RPMI7951 (cell line): ENCODE results near the gene CASK. TPM values are rescaled to one million over a fixed set of nuclear protein-coding genes. Genes with fewer than 3 reads are reported as not detected.
"Not testable (repeated sequence)": the region's sequence is repeated elsewhere in the genome, so short reads cannot be mapped to it uniquely, and the experiment has no call there.

Source experiments
- DNase-seq: peaks from one replicate; pipeline ENCODE4 v3.0.0-alpha.2; 2012; ENCODE audit warnings: low read depth
- total RNA-seq: library from RNA; depleted of rRNA; stranded (reverse); fragments of >200 nt; shearing (Covaris generic); gene quantifications from 2 replicates; pipeline ENCODE4 v1.2.3, GENCODE V29; 2014

CASK gene
- total RNA-seq, 1 experiment from 2014 or later: 22.8 TPM

DNA sequence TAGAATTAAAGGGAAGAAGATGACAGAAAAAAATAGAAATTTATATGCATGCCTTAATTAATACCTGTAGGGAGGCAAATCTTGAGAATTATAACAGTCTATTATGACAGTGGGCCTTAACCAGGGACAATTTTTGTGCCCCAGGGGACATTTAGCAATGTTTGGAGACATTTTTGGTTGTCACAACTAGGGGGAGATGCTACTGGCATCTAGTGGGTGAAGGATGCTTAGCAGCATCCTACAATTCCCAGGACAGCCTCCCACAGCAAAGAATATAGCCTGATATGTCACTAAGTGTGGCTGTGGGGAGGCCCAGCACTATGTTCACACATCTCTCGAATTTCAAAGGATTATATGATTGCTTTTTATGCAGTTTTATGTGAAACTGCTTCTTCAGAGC, 188.8 kb downstream of the CASK start:
- peak; percentile 35 for DNase-seq

DNA sequence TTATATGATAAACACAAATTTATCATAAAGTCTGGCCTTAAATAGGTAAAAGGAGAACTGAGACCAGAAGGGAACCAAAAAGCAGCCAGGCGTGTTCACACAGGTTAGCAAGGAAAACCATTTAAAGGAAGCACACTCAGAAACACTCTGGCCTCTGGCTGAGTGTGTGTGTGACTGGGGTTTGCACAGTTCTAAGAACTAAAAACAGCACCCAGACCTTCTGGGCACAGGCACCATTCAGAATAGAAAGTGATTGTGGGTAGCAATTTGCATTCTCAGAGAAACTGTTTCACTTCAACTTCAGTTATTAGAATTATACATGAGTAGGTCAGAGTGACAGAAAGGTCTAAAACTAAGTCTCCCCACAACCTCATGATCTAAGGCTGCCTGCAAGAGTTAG, 189.4 kb downstream of the CASK start:
- no peak for DNase-seq

DNA sequence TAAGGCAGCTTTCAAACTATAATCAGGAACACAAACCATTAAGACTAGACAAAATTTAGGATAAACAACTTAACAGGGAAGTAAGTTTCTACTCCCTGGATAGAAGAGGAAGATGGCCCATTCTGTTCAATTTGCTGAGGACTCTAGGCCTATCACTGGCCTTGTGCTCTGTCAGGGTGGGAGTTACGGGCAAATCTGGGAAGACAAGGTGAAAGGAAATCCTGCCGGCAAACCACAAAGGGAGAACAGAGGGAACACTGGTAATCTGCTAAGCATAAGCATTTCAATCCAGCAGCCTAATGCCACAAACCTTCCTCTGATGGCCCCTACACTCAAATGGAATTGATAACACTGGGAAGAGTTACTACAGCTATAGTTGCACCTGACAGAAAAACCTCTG, 191.1 kb downstream of the CASK start:
- no peak for DNase-seq

DNA sequence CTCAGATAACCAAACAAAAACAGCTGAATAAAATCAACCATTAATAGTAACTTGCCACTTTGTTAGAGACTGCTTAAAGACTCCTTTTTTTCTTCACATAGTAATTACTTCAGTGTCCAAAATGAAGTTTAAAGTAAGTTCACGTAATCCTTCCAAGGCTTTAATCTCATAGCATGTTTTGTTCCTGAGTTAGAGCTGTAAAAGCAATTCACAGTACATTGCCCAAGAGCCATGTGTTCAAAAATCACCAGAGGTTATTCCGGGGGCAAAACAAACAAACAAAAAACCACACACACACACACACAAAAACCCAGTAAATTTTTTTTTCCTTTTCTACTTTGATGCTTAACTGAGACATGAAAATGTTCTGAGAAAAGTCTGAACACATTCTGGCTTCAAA, 193.3 kb downstream of the CASK start:
- no peak for DNase-seq

DNA sequence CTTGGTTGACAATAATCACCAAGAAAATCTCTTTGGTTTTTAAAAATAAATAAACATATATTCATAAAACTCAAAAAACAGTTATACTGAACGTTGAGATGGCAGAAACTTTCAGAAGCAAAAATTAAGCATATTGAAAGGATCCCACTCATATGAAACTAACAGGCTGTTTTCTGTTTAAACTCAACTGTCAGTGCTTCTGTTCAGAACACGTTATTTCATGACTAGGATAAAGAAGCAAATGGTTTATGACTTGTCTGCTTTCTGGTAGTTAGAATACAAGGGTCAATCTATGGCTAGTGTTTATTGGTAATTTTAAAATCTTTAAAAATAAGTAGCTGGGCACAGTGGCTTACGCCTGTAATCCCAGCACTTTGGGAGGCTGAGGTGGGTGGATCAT, 195.2 kb downstream of the CASK start:
- no peak for DNase-seq

DNA sequence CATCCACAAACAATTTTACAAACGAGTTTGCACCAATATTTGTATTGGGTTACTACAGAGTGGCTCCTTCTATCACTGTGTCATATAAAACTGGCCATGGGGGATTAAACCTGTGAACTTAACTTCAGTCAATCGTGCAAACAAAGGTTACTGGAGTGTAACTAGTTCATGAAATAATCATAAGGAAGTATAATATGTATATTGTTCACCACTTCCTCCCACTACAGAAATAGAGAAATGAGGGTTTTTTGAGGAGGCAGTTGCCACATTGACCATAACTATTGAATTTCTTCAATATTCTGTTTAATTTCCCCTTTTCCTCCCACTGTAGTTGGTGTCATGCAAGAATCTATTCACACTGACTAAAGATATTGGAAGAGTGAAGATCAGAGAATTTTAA, 199.5 kb downstream of the CASK start, which contains the start of gene GPR82:
GPR82 (plus strand) TSS at position 356 of the 400 bp plus-strand sequence. CDS start 2,846 bp downstream, outside the sequence.
- DNase-seq: no peak

DNA sequence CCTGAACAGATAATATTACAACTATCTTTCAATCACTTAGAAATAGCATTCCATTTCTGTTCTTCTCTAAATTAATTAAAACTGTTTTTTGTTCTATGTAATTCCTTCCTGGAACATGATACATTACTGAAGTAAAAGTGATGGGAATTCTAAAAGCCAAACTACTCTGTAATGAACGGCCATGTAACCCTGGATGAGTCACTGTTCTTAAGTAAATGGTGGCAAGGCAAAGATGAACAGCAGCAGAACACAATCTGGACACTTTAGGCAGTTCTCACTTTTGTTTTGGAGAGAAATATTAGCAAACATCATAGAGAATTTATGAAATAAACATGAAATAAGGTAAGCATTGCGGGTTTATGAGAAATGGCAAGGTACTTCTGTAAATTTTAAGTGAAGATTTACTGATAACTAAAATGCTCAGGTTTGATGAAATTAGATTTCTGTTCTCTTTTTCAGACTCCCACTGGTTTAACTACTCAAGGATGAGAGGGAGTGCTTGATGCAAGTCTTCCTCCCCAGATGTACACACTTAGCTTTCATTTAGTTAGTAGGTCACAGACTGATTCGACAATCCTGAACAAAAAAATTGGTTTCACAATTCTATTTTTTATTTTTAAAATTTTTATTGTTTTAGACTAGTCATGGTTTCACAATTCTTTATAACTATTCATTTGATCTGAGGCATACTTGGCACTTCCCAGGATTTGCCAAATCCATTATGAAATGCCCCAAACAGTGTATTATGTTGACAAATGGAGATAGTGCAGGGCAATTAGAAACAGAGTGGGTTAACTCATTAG, 200.3 kb downstream of the CASK start:
- no peak for DNase-seq

DNA sequence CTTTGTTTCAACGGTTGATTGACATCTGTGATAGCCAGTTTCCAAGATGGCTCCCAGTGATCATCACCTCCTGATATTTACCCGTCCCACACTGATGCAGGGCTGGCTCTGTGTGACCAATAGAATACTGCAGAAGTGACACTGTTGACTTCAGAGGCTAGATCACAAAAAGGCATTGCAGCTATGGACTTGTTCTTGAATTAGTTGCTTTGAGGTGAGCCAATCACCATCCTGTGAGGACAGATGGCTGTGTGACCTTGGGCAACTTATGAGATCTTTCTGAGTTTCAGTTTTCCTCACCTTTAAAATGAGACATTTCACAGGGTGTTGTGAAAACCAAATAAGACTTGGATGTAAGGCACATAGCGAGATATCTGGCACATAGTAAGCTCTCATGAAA, 201.1 kb downstream of the CASK start:
- no peak for DNase-seq

DNA sequence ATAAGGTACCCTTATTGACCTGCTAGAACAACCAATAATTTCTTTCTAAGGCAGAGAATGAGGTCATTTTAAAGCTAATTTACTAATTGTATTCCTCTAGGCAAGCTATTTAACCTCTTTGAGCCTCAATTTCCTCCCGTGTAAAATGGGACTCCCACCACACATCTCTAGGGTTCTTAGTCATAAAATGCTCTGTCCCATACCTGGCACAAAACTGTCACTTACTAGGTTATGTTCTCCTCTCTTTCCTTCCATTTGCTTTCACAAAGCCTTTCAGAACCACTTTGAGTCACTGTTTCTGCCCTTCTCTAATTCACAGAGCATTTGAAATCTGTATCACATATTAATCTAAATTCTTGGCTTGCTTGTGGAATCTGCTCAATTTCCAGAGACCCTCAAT, 201.8 kb downstream of the CASK start:
- DNase-seq: no peak

DNA sequence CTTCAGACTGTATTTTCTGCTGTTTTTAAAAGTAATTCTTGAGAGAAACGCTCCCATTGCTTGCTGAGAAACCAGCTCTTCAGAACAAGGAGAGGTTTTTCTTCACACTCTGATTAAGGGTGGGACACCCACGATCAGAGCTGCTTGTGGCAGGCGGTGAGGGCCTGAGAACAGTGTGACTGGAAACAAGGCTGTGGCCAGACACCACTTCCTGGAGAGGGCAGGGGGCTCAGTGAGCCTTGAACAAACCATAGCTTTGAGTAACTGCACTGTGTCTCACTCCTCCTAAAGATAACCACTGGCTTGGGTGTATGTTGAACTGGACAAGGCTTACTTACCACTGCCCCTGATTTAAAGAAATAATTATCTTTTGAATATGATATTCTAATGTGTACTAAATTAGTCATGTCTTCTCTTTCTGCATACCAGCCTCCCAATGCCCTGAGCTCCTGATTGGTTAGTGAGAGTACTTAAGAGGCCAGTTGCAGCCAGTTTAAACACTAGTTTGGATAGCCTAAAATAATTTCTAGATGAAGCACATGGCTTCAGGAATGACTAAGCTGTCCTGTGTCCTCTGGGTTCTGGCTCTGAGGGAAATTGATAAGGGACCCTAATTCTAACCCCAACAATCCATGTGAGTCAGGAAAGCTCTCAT, 203.1 kb downstream of the CASK start:
- DNase-seq: no peak

DNA sequence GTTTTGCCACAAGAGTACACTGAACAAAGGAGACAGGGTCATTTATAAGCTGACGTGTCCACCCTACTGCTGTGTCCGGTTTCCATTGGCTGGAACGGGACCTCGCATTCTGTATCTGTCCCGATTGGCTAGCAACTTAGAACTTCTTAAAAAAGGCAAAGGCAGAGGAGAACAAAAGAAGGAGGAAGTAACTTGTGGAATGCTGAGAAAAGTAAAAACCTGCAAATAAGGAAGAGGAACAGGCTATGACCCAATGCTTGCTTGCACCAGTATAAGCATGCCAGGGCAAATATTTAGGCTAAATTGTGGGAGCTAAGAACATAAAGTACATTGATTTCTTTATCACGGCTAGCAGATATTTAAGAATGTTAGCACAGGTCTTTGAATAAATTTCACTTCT, 203.7 kb downstream of the CASK start:
- DNase-seq: not testable (repeated sequence)

DNA sequence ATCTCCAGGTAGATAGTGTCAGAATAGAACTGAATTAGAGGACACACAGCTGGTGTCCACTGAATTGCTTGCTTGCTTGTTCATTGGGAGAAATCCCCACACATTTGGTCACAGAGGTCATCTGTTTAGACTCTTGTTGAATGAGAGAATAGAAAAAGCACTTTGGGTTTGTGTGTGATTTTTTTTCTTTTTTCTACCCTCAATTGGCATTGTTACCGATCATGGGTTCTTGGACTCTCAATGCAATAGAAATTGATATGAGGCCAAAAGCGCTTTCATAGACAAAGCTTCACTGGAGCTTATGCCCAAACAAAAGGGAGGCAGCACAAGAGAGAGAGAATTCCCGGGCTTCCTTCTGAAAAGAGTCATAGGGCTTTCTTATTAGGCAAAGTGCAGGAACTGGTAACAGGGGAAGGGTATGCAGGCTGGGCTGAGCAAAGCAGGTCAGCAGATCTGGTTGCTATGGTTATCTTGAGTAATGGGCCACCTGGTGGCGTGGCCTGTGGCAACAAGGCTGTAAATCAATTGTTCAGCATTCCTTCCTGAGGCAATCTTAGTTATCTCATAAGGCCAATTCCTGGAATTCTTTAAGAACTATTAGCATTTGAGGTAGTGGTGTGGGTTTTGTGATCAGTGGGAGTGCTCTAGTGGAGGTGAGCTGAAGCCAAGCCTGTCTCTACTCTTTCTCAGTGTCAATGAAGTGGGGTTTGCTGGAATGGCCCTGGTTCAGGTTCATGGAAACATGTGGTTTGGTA, 204.7 kb downstream of the CASK start:
- no peak for DNase-seq

DNA sequence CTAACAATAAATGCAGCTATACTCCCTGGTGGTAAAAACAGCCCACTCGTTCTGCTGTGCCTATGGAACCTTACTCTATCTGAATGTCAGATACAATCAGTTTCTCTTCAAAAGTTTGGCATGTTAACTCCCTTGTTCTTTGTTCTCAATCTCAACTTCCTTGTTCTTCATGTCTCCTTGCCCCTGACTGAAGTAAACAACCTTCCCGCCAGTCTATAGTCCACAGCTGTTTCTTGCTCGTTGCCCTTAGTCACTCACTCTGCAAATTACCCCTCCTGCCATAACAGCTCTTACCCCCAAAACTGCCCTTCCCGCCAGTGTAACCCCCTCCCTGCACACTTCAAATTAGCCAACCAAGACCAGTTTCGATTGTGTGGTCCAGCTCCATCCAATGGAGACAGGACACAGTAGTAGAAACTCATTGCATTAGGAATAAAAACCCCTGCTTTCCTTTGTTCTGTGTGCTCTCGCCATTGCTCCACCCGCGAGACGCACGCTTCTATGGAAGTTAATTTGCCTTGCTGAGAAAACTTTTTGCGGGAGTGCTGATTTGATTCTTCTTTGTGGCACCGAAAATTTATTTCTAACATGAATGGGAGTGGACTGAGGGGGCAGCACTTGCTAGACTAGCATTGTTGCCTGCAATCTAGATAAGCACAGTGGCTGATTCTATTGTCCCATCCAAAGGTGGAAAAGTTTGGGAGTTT, 206.4 kb downstream of the CASK start:
- DNase-seq: no peak

DNA sequence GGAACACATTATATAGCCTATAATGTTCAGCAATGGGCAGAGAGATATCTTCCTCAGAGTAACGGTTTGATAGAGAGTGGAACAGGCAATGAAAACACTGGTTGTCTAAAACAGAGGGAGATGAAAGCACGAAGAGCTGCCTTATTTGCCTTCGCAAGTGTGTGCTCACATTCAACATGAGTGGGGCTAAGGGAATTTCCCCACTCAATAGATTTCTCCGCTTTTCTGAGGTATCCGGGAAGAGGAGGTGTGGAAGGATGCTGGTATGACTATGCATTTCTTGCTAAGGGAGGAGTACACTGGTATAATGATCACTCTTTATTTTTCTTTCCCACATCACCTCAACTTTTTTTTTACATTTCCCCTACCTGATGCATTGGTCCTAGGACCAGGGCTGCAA, 207.1 kb downstream of the CASK start:
- no peak for DNase-seq

DNA sequence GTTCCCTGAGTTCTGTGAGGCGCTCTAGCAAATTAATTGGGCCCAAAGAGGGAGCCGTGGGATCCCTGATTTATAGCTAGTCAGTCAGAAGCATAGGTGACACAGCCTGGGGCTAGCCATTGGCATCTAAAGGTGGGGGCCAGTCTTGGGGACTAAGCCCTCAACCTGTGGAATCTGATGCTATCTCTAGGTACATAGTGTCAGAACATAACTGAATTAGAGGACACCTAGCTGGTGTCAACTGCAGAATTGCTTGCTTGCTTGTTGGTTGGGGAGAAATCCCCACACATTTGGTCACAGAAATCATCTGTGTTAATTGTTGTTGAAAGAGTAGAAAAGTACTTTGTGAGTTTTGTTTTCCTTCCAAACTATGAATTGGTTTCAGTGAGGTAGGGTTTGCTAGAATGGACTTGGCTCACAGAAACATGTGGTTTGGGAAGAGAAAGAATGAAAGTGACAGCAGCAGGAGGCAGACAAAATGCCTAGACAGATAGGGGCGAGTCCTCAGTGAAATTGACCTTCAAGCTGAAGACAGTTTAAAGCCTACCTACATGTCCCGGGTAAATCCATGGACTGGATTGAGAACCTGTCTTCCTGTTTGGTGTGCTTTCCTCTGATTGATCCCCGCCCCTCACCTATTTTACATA, 212.2 kb downstream of the CASK start:
- no peak for DNase-seq

DNA sequence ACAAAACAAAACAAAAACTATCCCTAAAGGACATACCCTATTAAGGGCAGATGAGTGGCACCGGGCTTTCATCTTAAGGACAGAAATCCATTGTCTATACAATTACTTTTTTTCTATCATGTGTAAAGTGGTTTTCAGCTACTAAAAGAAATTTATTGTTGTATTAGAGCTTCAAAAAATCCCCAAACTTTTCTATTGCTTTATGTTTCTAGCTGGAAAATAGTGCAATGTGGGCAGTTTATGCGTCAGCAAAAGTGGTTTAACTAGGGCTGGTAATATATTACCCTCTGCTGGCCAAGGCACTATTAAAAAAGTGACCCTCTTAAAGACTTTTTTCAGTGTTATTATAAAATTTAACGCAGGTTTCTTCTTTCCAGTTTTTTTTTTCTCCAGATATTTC, 214.9 kb downstream of the CASK start:
- DNase-seq: no peak

DNA sequence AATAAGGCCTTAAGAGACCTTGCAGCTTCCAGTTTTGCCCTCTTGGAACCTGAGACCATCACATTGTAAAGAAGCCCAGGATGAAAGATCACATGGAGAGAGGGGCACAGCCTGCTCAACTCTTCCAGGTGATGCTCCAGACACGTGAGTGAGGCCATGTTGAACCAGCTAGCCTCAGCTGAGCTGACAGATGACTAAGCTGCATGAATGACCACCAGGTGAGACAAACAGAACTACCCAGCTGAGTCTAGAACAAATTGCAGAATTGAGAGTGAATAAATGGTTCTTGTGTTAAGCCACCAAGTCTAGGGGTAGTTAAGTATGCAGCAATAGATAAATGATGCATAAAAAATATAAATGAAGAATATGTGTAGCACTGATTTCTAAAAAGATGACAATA, 216.1 kb downstream of the CASK start:
- DNase-seq: no peak

DNA sequence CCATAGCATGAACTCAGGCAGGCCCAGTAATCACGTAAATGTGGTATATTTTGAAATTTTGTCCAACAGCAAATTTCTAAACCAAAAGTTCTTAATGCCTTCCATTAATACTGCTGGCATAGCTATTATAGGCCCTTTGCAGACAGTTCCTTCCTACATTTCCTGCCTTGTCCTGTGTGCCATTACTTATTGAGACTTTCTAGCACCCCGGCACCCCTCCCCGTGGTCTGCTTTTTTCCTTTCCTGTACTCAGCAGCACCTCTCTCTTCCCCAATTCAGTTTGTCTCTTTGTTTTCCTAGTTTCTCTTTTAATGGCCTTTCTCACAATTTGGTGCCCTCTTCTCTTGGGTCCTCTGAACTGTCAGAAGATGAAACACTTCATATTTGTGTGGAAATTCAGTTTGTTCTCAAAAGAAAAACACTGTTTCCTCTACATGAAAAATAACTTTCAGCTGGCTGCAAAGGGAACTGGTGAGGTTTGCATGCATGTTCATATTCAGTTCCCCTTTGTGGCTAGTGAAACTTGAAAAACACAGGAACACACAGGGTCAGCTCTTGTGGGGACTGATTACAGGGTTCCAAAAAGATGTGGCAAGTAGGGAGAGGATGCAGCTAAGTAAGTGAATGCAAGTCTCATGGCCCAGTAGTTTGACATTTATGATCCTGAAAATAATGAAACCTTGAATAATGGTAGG, 217.5 kb downstream of the CASK start:
- DNase-seq: no peak

DNA sequence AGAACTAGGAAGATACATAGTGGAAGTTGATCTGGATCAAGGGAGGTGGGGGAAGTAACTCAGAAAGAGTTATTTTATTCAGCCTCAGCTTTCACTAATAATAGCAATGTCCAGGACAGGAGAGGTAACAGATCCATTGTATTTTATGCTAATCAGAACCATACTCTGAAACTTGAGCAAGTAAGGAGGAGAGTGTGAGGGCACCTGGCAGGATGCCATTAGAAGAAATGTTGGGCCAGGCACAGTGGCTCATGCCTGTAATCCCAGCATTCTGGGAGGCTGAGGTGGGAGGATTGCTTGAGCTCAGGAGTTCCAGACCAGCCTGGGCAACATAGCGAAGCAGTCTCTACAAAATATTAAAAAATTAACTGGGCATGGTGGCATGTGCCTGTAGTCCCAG, 218.3 kb downstream of the CASK start:
- DNase-seq: no peak

DNA sequence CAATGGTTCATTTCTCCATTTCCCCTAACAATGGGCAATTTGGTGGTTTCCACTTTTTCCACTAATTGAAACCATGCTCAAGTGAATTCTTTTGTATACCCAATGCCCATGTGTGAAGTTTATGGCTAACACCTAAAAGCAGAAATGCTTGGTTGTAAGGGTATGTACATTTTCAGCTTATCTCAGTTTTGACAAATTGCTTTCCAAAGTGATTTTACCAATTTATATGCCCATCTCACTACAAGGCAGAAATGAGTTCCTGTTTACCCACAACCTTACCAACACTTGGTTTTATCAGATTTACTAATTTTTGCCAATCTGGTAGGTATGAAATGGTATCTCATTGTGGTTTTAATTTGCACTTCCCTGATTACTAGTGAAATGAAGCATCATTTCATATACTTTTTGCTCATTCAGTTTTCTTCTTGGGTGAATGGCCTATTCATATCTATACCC, 219.8 kb downstream of the CASK start:
- no peak for DNase-seq

DNA sequence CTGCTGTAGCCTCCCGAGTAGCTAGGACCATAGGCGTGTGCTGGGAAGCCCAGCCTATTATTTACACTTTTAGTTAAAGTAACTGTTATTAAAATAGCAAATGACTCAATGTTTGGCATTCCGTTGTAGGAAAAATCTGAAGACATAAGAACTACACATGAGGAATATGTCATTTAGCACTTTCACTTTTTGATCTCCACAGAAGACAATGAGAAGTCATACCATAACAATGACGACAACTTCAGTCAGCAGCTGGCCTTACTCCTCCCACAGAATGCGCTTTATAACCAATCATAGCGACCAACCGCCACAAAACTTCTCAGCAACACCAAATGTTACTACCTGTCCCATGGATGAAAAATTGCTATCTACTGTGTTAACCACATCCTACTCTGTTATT, 227.9 kb downstream of the CASK start:
- no peak for DNase-seq
